ENCODE results near the gene OTULIN.

The OTULIN gene

GRCh38 chr5:14664270-14665100 lies at the start of gene OTULIN:
Gene OTULIN (plus strand): TSS chr5:14664718. CDS start chr5:14664826, 108 bp downstream.
- ATAC-seq: peak; percentile 75

- ATAC-seq: no peak
Observed at GRCh38 chr5:14615365-14615764, 49.2 kb upstream of the OTULIN start.

GRCh38 chr5:14617441-14617840 lies 47.1 kb upstream of the OTULIN start:
- ATAC-seq: no peak

GRCh38 chr5:14627270-14627669 lies 37.2 kb upstream of the OTULIN start:
- ATAC-seq: no peak

GRCh38 chr5:14628346-14628745 lies 36.2 kb upstream of the OTULIN start:
- ATAC-seq: no peak

- no peak for ATAC-seq
Observed at GRCh38 chr5:14630671-14631070, 33.8 kb upstream of the OTULIN start.

GRCh38 chr5:14635656-14636055 lies 28.9 kb upstream of the OTULIN start:
- ATAC-seq: no peak

- ATAC-seq: no peak
Observed at GRCh38 chr5:14640765-14641164, 23.8 kb upstream of the OTULIN start.

GRCh38 chr5:14644623-14645237 lies 19.8 kb upstream of the OTULIN start:
- ATAC-seq: no peak

GRCh38 chr5:14650052-14650451 lies 14.5 kb upstream of the OTULIN start:
- ATAC-seq: no peak

- ATAC-seq: no peak
Observed at GRCh38 chr5:14655146-14655741, 9.3 kb upstream of the OTULIN start.

- no peak for ATAC-seq
Observed at GRCh38 chr5:14656898-14657297, 7.6 kb upstream of the OTULIN start.

- no peak for ATAC-seq
Observed at GRCh38 chr5:14659821-14660607, 4.5 kb upstream of the OTULIN start.

- no peak for ATAC-seq
Observed at GRCh38 chr5:14660833-14661232, 3.7 kb upstream of the OTULIN start.

GRCh38 chr5:14662721-14663260 lies 1.7 kb upstream of the OTULIN start:
- no peak for ATAC-seq

GRCh38 chr5:14663734-14664269 lies 716 bp upstream of the OTULIN start:
- ATAC-seq: peak in 1 of 2 donors; percentile 5

- ATAC-seq: no peak
Observed at GRCh38 chr5:14665101-14665822, 744 bp downstream of the OTULIN start.

GRCh38 chr5:14665949-14666348 lies 1.4 kb downstream of the OTULIN start:
- ATAC-seq: peak; percentile 45 to 61

- ATAC-seq: no peak
Observed at GRCh38 chr5:14666357-14666756, 1.8 kb downstream of the OTULIN start.

GRCh38 chr5:14667290-14667689 lies 2.8 kb downstream of the OTULIN start:
- no peak for ATAC-seq

GRCh38 chr5:14667770-14668169 lies 3.3 kb downstream of the OTULIN start:
- ATAC-seq: no peak

GRCh38 chr5:14668181-14668591 lies 3.7 kb downstream of the OTULIN start:
- no peak for ATAC-seq

All from activated CD4-positive, CD25-positive, alpha-beta regulatory T cell treated with anti-CD3 and anti-CD28 coated beads, Interleukin-2, amount 50 U/mL, for 24 hours (primary cell).